ENCODE measurements around the gene MAN2B1.

Gene MAN2B1

DNA sequence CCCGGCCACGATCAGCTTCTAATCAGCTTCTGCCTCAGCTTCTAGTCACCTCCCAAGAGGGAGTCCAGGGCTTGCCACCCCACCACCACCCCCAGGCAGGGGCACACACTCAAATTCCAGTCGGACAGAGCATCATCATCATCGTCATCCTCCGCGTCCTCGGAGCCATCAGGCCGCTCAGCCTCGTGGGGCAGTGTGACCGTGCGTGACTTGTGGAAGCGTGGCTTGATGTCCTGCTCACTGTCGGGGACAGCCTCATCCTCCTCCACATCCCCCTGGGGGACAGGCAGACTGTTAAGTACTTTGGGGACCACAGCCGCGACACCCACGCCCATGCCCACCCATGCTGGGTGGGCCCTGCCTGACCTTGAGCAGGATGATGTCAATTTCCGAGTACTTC lies 44.6 kb upstream of the MAN2B1 start:
- Histone ChIP-seq H3K36me3 (replicated peaks; ENCODE audit: low read depth, low read length) (peaks cover 55% of the 10 kb centered on the region), H3K4me1 (ENCODE audit: low read length) (no peaks in the 10 kb centered on the region), H4K20me1 (ENCODE audit: insufficient read depth, low read length) (0 out of 2 replicates have a peak, but pooled peaks cover 3% of the 10 kb centered on the region), H3K9me3 (ENCODE audit: insufficient read depth, low read length) (no peaks in the 10 kb centered on the region), H3K79me2 (ENCODE audit: low read length) (peaks cover 31% of the 10 kb centered on the region), H3K4me3 (ENCODE audit: low read length) (no peak overlapping the region), H3K9ac (ENCODE audit: low read length) (no peak overlapping the region), H3K4me2 (ENCODE audit: low read length) (no peak overlapping the region), H3K27me3 (ENCODE audit: low read depth, low read length) (no peaks in the 10 kb centered on the region), H2AFZ (ENCODE audit: low read depth, low read length) (no peak overlapping the region), H3K27ac (ENCODE audit: low read length) (no peak overlapping the region)
- TF ChIP-seq EZH2phosphoT487 (IDR thresholded peaks at IDR 0.05; ENCODE audit: low read depth), result no peak

DNA sequence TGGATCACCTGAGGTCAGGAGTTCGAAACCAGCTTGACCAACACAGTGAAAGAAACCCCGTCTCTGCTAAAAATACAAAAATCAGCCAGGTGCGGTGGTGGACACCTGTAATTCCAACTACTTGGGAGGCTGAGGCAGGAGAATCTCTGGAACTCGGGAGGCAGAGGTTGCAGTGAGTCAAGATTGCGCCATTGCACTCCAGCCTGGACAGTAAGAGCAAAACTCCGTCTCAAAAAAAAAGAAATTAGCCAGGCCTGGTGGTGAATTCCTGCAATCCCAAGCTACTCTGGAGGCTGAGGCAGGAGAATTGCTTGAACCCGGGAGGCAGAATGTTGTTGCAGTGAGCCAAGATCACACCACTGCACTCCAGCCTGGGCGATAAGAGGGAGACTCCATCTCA lies 42.1 kb upstream of the MAN2B1 start:
- Histone ChIP-seq H2AFZ (ENCODE audit: low read depth, low read length) (no peak overlapping the region), H3K4me2 (ENCODE audit: low read length) (no peak overlapping the region), H4K20me1 (ENCODE audit: insufficient read depth, low read length) (no peaks in the 10 kb centered on the region), H3K27ac (ENCODE audit: low read length) (no peak overlapping the region), H3K9me3 (ENCODE audit: insufficient read depth, low read length) (no peaks in the 10 kb centered on the region), H3K4me3 (ENCODE audit: low read length) (no peak overlapping the region), H3K27me3 (ENCODE audit: low read depth, low read length) (no peaks in the 10 kb centered on the region), H3K36me3 (replicated peaks; ENCODE audit: low read depth, low read length) (peaks cover 54% of the 10 kb centered on the region), H3K79me2 (ENCODE audit: low read length) (peaks cover 17% of the 10 kb centered on the region; the same call in 1 of the 2 replicates), H3K9ac (ENCODE audit: low read length) (no peak overlapping the region), H3K4me1 (ENCODE audit: low read length) (no peaks in the 10 kb centered on the region)
- no peak for TF ChIP-seq EZH2phosphoT487 (IDR thresholded peaks at IDR 0.05; ENCODE audit: low read depth)
- TF ChIP-seq, protein P1, sequence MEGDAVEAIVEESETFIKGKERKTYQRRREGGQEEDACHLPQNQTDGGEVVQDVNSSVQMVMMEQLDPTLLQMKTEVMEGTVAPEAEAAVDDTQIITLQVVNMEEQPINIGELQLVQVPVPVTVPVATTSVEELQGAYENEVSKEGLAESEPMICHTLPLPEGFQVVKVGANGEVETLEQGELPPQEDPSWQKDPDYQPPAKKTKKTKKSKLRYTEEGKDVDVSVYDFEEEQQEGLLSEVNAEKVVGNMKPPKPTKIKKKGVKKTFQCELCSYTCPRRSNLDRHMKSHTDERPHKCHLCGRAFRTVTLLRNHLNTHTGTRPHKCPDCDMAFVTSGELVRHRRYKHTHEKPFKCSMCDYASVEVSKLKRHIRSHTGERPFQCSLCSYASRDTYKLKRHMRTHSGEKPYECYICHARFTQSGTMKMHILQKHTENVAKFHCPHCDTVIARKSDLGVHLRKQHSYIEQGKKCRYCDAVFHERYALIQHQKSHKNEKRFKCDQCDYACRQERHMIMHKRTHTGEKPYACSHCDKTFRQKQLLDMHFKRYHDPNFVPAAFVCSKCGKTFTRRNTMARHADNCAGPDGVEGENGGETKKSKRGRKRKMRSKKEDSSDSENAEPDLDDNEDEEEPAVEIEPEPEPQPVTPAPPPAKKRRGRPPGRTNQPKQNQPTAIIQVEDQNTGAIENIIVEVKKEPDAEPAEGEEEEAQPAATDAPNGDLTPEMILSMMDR (IDR thresholded peaks at IDR 0.05; ENCODE audit: low read depth, low read length), result no peak

DNA sequence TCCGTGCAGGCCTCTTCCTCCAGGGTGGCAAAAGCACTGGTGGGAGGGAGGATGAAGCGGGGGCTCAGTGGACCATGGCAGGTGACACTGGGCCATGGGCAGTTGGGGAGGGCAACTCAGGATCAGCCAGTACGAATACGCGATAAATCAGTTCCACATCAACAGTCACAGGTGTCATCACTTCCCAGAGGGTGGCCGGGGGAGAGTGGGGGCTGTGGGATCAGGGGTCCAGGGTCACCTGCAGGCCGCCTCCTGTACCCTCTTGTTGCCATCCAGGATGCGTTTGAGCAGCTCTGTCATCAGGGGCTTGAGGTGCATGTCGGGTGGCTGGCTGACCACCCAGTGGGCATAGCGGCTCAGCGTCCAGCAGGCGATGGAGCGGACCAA lies 39.8 kb upstream of the MAN2B1 start:
- Histone ChIP-seq H3K79me2 (ENCODE audit: low read length) (peaks cover 9% of the 10 kb centered on the region; the same call in 1 of the 2 replicates), H3K4me3 (ENCODE audit: low read length) (no peak overlapping the region), H4K20me1 (ENCODE audit: insufficient read depth, low read length) (no peaks in the 10 kb centered on the region), H2AFZ (ENCODE audit: low read depth, low read length) (no peak overlapping the region), H3K4me1 (ENCODE audit: low read length) (no peaks in the 10 kb centered on the region), H3K4me2 (ENCODE audit: low read length) (no peak overlapping the region), H3K9me3 (ENCODE audit: insufficient read depth, low read length) (no peaks in the 10 kb centered on the region), H3K27ac (ENCODE audit: low read length) (no peak overlapping the region), H3K9ac (ENCODE audit: low read length) (no peak overlapping the region), H3K27me3 (ENCODE audit: low read depth, low read length) (no peaks in the 10 kb centered on the region), H3K36me3 (replicated peaks; ENCODE audit: low read depth, low read length) (peaks cover 65% of the 10 kb centered on the region)
- TF ChIP-seq EZH2phosphoT487 (IDR thresholded peaks at IDR 0.05; ENCODE audit: low read depth), result no peak
- TF ChIP-seq, protein P1 (IDR thresholded peaks at IDR 0.05; ENCODE audit: low read depth, low read length), result no peak

DNA sequence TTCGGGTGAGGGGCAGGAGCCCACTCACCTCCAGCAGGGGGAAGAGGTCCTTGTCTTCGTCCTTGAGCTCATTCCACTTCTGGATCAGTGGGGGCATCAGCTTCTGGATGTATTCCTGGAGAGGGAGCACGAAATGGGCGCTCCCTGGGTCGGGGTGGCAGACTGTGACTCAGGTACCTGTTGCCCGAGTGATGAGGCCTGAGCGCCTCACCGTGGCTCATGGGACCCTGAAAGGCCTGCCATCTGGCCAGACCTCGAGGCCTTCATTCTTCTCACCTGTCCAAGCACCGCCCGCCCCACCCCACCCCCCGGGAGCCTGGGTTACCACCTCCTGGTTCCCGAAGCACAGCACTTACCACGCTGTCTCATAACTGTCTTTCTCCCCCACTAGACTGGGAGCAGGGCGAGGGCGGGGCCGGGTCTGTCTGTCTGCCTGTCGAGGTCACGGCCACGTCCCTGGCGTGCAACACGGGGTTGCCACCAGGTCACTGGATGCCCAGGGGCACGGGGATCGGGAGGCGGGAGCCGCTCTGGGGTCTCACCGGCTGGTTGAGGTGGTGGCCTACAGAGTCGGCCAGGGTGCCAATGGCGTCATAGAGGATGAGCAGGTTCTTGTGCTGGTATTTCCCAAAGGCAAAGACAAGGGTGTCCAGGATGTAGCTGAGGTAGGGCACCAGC lies 39.3 kb upstream of the MAN2B1 start:
- Histone ChIP-seq H3K4me3 (ENCODE audit: low read length) (no peak overlapping the region), H3K27me3 (ENCODE audit: low read depth, low read length) (no peaks in the 10 kb centered on the region), H3K27ac (ENCODE audit: low read length) (no peak overlapping the region), H3K9ac (ENCODE audit: low read length) (no peak overlapping the region), H3K4me2 (ENCODE audit: low read length) (no peak overlapping the region), H3K79me2 (ENCODE audit: low read length) (peaks cover 6% of the 10 kb centered on the region; the same call in 1 of the 2 replicates), H3K9me3 (ENCODE audit: insufficient read depth, low read length) (no peaks in the 10 kb centered on the region), H4K20me1 (ENCODE audit: insufficient read depth, low read length) (no peaks in the 10 kb centered on the region), H3K4me1 (ENCODE audit: low read length) (no peaks in the 10 kb centered on the region), H2AFZ (ENCODE audit: low read depth, low read length) (no peak overlapping the region), H3K36me3 (replicated peaks; ENCODE audit: low read depth, low read length) (peaks cover 65% of the 10 kb centered on the region)
- TF ChIP-seq EZH2phosphoT487 (IDR thresholded peaks at IDR 0.05; ENCODE audit: low read depth), result no peak
- TF ChIP-seq, protein P1 (IDR thresholded peaks at IDR 0.05; ENCODE audit: low read depth, low read length), result no peak
